ENCODE measurements around the gene PGAM5.

PGAM5 gene

GRCh38 chr12:132723015-132723763, 12.5 kb downstream of the PGAM5 start:
- no peak for DNase-seq

GRCh38 chr12:132723764-132724140, 13.1 kb downstream of the PGAM5 start:
- DNase-seq, result no peak

GRCh38 chr12:132724506-132725241, 14.0 kb downstream of the PGAM5 start:
- DNase-seq, result no peak

GRCh38 chr12:132726386-132726785, 15.7 kb downstream of the PGAM5 start:
- DNase-seq, result no peak

- DNase-seq, result no peak
Observed at GRCh38 chr12:132727091-132727794, 16.6 kb downstream of the PGAM5 start.

- DNase-seq, result no peak
Observed at GRCh38 chr12:132728502-132728901, 17.9 kb downstream of the PGAM5 start.

GRCh38 chr12:132729541-132730320, 19.1 kb downstream of the PGAM5 start:
- peak; percentile 70 for DNase-seq

- DNase-seq, result no peak
Observed at GRCh38 chr12:132730353-132730752, 19.7 kb downstream of the PGAM5 start.

GRCh38 chr12:132731574-132731973, 20.9 kb downstream of the PGAM5 start:
- no peak for DNase-seq

- no peak for DNase-seq
Observed at GRCh38 chr12:132734206-132734605, 23.6 kb downstream of the PGAM5 start.

- no peak for DNase-seq
Observed at GRCh38 chr12:132735496-132735895, 24.9 kb downstream of the PGAM5 start.

GRCh38 chr12:132736378-132736777, 25.7 kb downstream of the PGAM5 start:
- no peak for DNase-seq

GRCh38 chr12:132736913-132737312, 26.3 kb downstream of the PGAM5 start:
- DNase-seq, result no peak

GRCh38 chr12:132739600-132740312, 29.1 kb downstream of the PGAM5 start:
- no peak for DNase-seq

- no peak for DNase-seq
Observed at GRCh38 chr12:132740313-132740646, 29.6 kb downstream of the PGAM5 start.

- no peak for DNase-seq
Observed at GRCh38 chr12:132740652-132741051, 30.0 kb downstream of the PGAM5 start.

- no peak for DNase-seq
Observed at GRCh38 chr12:132741620-132742019, 31.0 kb downstream of the PGAM5 start.

GRCh38 chr12:132743831-132744230, 33.2 kb downstream of the PGAM5 start:
- DNase-seq, result no peak

- DNase-seq, result no peak
Observed at GRCh38 chr12:132746613-132747012, 36.0 kb downstream of the PGAM5 start.

GRCh38 chr12:132747395-132747794, 36.8 kb downstream of the PGAM5 start:
- no peak for DNase-seq

- no peak for DNase-seq
Observed at GRCh38 chr12:132747896-132748295, 37.3 kb downstream of the PGAM5 start.

- DNase-seq, result no peak
Observed at GRCh38 chr12:132748319-132748718, 37.7 kb downstream of the PGAM5 start.
